ENCODE measurements around the gene LMNB1.
A peak's percentile ranks its signal among the peaks of the same experiment; 100 is the strongest.
"Not testable (repeated sequence)": the region's sequence is repeated elsewhere in the genome, so short reads cannot be mapped to it uniquely, and the experiment has no call there.

LMNB1 gene, protein sequence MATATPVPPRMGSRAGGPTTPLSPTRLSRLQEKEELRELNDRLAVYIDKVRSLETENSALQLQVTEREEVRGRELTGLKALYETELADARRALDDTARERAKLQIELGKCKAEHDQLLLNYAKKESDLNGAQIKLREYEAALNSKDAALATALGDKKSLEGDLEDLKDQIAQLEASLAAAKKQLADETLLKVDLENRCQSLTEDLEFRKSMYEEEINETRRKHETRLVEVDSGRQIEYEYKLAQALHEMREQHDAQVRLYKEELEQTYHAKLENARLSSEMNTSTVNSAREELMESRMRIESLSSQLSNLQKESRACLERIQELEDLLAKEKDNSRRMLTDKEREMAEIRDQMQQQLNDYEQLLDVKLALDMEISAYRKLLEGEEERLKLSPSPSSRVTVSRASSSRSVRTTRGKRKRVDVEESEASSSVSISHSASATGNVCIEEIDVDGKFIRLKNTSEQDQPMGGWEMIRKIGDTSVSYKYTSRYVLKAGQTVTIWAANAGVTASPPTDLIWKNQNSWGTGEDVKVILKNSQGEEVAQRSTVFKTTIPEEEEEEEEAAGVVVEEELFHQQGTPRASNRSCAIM

DNA sequence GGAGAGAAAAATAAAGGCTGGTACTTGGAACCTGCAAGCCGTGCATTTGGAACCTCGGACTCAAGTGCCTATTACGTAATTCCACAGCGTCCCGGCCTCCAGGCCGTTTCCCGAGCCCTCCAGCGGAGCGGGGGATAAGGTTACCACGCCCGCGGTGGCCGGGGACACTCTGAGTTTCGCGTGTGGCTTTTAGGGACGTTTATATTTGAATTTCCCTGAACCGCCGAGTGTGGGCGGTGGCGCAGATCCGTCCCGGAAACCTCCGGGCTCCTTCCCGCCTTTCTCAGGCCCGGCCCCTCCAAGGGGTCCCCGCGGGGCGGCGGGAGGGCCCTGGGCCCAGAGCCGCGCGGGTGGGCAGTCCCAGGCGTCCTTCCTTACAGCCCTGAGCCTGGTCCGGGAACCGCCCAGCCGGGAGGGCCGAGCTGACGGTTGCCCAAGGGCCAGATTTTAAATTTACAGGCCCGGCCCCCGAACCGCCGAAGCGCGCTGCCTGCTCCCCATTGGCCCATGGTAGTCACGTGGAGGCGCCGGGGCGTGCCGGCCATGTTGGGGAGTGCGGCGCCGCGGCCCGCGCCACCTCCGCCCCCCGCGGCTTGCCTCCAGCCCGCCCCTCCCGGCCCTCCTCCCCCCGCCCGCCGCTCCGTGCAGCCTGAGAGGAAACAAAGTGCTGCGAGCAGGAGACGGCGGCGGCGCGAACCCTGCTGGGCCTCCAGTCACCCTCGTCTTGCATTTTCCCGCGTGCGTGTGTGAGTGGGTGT is at the start of gene LMNB1:
LMNB1 (plus strand) TSS at position 638 of the 758 bp plus-strand sequence. CDS start 373 bp downstream, outside the sequence.
- H3K36me3 Mint-ChIP-seq (ENCODE audit: low read depth), result peaks cover 20% of the 10 kb centered on the region
- H3K27ac Mint-ChIP-seq, result peak within 1 kb of the TSS; percentile 96
- H3K4me1 Mint-ChIP-seq (ENCODE audit: low read depth), result peaks cover 37% of the 10 kb centered on the region
- no peaks in the 10 kb centered on the region for H3K27me3 Mint-ChIP-seq
- no peaks in the 10 kb centered on the region for H3K9me3 Mint-ChIP-seq
- peak within 1 kb of the TSS; percentile 94 for H3K4me3 Mint-ChIP-seq

DNA sequence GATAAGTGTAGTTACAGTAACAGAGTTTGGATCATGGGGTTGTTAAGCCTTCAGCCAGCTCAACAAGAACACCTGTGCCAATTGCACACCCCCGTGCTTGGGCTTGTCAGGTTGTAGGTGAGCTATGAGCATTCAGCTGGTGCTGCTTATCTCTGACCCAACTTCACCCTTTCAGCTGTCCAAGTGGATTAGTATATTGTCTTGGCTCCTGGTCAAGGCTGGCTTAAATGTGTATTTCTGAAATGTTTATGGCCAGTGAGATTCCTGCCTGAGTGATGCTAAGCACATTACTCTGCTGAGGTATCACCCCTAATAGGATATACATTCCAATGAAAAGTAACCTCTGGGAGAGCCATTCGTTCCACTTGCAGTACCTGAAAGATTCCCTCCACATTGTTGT is 44.2 kb upstream of the LMNB1 start:
- H3K9me3 Mint-ChIP-seq, result no peaks in the 10 kb centered on the region
- H3K4me1 Mint-ChIP-seq (ENCODE audit: low read depth), result peaks cover 12% of the 10 kb centered on the region
- H3K27me3 Mint-ChIP-seq, result no peaks in the 10 kb centered on the region

DNA sequence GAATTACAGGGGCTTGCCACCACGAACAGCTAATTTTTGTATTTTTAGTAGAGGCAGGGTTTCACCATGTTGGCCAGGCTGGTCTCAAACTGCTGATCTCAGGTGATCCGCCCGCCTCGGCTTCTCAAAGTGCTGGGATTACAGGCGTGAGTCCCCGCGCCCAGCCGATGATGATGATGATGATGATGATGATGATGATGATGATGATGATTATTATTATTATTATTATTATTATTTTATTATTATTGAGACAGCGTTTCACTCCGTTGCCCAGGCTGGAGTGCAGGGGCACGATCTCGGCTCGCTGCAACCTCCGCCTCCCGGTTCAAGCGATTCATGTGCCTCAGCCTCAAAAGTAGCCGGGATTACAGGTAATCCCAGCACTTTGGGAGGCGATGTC is 42.4 kb upstream of the LMNB1 start:
- not testable (repeated sequence) for H3K36me3 Mint-ChIP-seq (ENCODE audit: low read depth); H3K27ac Mint-ChIP-seq; H3K4me3 Mint-ChIP-seq; H3K9me3 Mint-ChIP-seq; H3K27me3 Mint-ChIP-seq
- peaks cover 12% of the 10 kb centered on the region for H3K4me1 Mint-ChIP-seq (ENCODE audit: low read depth)

More for the DNA sequence above, 44.2 kb upstream of the LMNB1 start:
- H3K27ac Mint-ChIP-seq, result no peak overlapping the region
- H3K4me3 Mint-ChIP-seq, result no peak overlapping the region
- no peaks in the 10 kb centered on the region for H3K36me3 Mint-ChIP-seq (ENCODE audit: low read depth)

DNA sequence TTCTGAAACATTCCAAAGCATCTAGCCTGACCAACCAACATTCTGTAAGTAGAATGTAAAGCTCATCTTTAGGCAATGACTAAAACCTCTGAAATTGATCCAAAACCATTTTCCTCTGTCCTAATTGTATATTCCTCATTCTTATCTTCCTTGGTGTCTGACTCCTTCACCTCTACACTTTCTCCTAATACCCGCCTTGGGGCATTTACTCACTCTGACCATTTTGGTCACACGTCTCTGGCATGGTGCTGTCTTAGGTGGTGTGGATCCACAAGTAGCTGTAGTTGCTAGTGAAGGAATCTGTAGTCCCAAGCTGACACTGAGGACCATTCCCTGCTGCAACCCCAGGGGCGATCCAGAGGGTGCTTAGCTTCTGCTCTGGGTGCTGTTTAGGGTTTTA is 40.8 kb upstream of the LMNB1 start:
- Mint-ChIP-seq H3K9me3 (no peaks in the 10 kb centered on the region), H3K27ac (no peak overlapping the region), H3K4me3 (no peak overlapping the region), H3K36me3 (ENCODE audit: low read depth) (no peaks in the 10 kb centered on the region), H3K4me1 (ENCODE audit: low read depth) (peaks cover 3% of the 10 kb centered on the region), H3K27me3 (no peaks in the 10 kb centered on the region)

- Mint-ChIP-seq H3K9me3 (no peaks in the 10 kb centered on the region), H3K27ac (no peak overlapping the region), H3K36me3 (ENCODE audit: low read depth) (no peaks in the 10 kb centered on the region), H3K4me1 (ENCODE audit: low read depth) (peaks cover 8% of the 10 kb centered on the region), H3K27me3 (peaks cover 3% of the 10 kb centered on the region), H3K4me3 (no peak overlapping the region)
Measured at GRCh38 chr5:126741361-126741760, 35.6 kb upstream of the LMNB1 start.

DNA sequence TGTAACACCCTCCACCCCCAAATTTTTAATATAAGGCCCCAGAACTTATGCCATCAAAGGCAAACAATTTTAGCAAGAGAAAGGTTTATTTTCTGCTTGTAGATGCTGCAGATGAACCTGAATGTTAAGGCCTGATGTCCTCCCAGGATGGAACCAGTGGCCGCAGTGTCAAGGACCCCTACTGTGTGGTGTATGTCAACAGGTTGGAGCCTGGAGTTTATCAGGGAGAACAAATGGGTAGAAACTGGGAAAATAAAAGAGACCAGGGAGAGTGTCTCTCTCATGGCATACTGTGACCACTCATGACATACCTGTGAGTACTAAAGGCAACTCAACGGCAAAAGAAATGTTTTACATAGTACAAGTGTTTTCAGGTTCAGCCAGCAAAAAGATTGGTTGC is 34.5 kb upstream of the LMNB1 start:
- H3K9me3 Mint-ChIP-seq, result no peaks in the 10 kb centered on the region
- peaks cover 18% of the 10 kb centered on the region for H3K4me1 Mint-ChIP-seq (ENCODE audit: low read depth)
- H3K36me3 Mint-ChIP-seq (ENCODE audit: low read depth), result no peaks in the 10 kb centered on the region
- H3K4me3 Mint-ChIP-seq, result no peak overlapping the region
- peaks cover 3% of the 10 kb centered on the region for H3K27me3 Mint-ChIP-seq
- H3K27ac Mint-ChIP-seq, result no peak overlapping the region

GRCh38 chr5:126744836-126745235 is 32.1 kb upstream of the LMNB1 start:
- H3K4me1 Mint-ChIP-seq (ENCODE audit: low read depth), result peaks cover 38% of the 10 kb centered on the region
- no peaks in the 10 kb centered on the region for H3K9me3 Mint-ChIP-seq
- peak overlapping the region; percentile 48 for H3K27ac Mint-ChIP-seq

DNA sequence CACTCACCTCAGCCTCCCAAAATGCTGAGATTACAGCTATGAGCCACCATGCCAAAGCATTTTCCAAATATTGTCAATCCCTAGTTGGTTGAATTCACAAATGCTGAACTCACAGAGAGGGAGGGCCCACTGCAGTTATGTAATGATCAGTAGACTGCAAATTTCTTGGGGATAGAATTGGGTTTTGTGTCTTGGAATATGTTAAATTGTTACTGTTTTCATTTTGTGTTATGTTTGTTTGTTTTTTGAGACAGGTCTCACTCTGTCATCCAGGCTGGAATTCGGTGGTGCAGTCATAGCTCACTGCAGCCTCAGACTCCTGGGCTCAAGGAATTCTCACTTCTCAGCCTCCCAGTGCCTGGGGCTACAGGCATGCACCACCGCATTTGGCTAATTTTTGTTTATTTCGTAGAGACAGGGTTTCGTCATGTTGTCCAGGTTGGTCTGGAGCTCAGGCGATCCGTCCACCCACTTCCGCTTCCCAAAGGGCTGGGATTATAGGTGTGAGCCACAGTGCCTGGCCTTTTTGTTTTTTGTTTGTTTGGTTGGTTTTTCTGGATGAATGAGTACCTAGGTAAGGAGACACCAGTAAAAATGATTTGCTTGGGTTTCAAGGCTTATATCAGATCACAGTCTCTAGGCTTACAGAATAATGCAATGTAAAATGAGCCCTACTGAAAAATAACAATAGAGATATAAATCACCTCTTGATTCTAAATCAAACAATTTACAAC is 31.5 kb upstream of the LMNB1 start:
- Mint-ChIP-seq H3K27ac (peak overlapping the region; percentile 29), H3K4me3 (no peak overlapping the region), H3K4me1 (ENCODE audit: low read depth) (peaks cover 41% of the 10 kb centered on the region), H3K27me3 (peaks cover 3% of the 10 kb centered on the region), H3K36me3 (ENCODE audit: low read depth) (no peaks in the 10 kb centered on the region), H3K9me3 (no peaks in the 10 kb centered on the region)

More at GRCh38 chr5:126744836-126745235, 32.1 kb upstream of the LMNB1 start:
- H3K36me3 Mint-ChIP-seq (ENCODE audit: low read depth), result no peaks in the 10 kb centered on the region
- no peak overlapping the region for H3K4me3 Mint-ChIP-seq
- peaks cover 3% of the 10 kb centered on the region for H3K27me3 Mint-ChIP-seq

DNA sequence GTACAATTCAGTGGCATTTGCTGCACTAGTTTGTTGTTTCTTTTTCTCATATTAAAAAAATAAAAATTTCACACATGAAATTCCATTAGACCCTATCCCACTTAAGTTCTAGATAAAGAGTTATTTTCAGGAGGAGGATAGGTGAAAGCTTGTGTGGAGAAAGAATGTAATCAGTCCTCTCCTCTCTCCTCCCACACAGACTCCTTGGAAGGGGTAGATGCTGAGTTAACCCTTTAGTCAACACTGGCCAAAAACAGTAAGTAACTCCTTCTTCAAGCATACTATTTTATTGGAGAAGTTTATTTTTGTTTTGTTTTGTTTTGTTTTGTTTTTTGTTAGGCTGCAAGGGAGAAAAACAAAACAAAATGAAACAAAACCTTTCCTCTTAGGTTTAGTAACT is 30.6 kb upstream of the LMNB1 start:
- Mint-ChIP-seq H3K36me3 (ENCODE audit: low read depth) (no peaks in the 10 kb centered on the region), H3K27ac (no peak overlapping the region)

GRCh38 chr5:126752081-126752785 is 24.7 kb upstream of the LMNB1 start:
- Mint-ChIP-seq H3K36me3 (ENCODE audit: low read depth) (no peaks in the 10 kb centered on the region), H3K4me3 (no peak overlapping the region), H3K9me3 (no peaks in the 10 kb centered on the region), H3K4me1 (ENCODE audit: low read depth) (peaks cover 42% of the 10 kb centered on the region), H3K27ac (no peak overlapping the region), H3K27me3 (no peaks in the 10 kb centered on the region)

More for the DNA sequence above, 30.6 kb upstream of the LMNB1 start:
- H3K27me3 Mint-ChIP-seq, result peaks cover 2% of the 10 kb centered on the region
- no peaks in the 10 kb centered on the region for H3K9me3 Mint-ChIP-seq
- H3K4me1 Mint-ChIP-seq (ENCODE audit: low read depth), result peaks cover 46% of the 10 kb centered on the region
- no peak overlapping the region for H3K4me3 Mint-ChIP-seq

DNA sequence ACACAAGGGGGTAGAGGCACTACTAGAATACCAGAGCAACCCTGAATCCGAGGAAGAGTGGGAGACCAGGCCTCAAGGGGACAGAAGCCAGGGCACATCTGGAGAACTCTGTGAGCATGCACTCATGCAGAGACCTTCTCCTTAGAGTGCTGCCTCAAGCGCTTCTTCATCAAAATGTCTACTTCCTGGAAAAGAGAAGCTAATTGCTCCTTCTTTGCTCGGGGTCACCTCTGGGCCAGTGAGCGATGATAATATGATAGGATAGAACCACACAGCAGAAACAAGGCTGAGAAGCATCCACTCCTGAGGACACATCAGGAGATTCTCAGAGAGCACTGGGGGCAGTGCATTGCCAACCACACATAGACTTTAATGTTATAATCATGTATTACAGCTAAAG is 23.7 kb upstream of the LMNB1 start:
- no peaks in the 10 kb centered on the region for H3K36me3 Mint-ChIP-seq (ENCODE audit: low read depth)
- H3K9me3 Mint-ChIP-seq, result no peaks in the 10 kb centered on the region
- peaks cover 42% of the 10 kb centered on the region for H3K4me1 Mint-ChIP-seq (ENCODE audit: low read depth)
- H3K27me3 Mint-ChIP-seq, result no peaks in the 10 kb centered on the region
- no peak overlapping the region for H3K27ac Mint-ChIP-seq
- H3K4me3 Mint-ChIP-seq, result no peak overlapping the region

DNA sequence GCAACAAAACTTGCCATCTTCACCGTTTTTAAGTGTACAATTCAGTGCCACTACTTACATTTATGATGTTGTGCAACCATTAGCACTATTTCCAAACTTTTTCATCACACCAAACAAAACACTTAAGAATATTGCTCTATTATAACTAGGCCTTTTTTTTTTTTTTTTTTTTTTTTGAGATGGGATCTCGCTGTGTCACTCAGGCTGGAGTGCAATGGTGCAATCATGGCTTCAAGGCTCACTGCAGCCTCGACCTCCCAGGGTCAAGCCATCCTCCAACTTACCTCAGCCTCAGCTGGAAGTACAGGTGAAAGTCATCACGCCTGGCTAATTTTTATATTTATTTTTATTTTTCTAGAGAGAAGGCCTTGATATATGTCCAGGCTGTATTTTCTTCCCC is 22.3 kb upstream of the LMNB1 start:
- no peak overlapping the region for H3K27ac Mint-ChIP-seq
- H3K9me3 Mint-ChIP-seq, result no peaks in the 10 kb centered on the region
- no peaks in the 10 kb centered on the region for H3K36me3 Mint-ChIP-seq (ENCODE audit: low read depth)
- H3K4me1 Mint-ChIP-seq (ENCODE audit: low read depth), result peaks cover 47% of the 10 kb centered on the region
- H3K4me3 Mint-ChIP-seq, result no peak overlapping the region
- no peaks in the 10 kb centered on the region for H3K27me3 Mint-ChIP-seq

- Mint-ChIP-seq H3K4me1 (ENCODE audit: low read depth) (peaks cover 48% of the 10 kb centered on the region), H3K27me3 (no peaks in the 10 kb centered on the region), H3K4me3 (no peak overlapping the region), H3K9me3 (no peaks in the 10 kb centered on the region), H3K36me3 (ENCODE audit: low read depth) (no peaks in the 10 kb centered on the region), H3K27ac (no peak overlapping the region)
Measured at GRCh38 chr5:126755593-126755992, 21.3 kb upstream of the LMNB1 start.

- H3K4me3 Mint-ChIP-seq, result peak overlapping the region; percentile 25
- H3K27me3 Mint-ChIP-seq, result no peaks in the 10 kb centered on the region
- peaks cover 57% of the 10 kb centered on the region for H3K4me1 Mint-ChIP-seq (ENCODE audit: low read depth)
- peak overlapping the region; percentile 43 for H3K27ac Mint-ChIP-seq
- H3K36me3 Mint-ChIP-seq (ENCODE audit: low read depth), result no peaks in the 10 kb centered on the region
- no peaks in the 10 kb centered on the region for H3K9me3 Mint-ChIP-seq
Measured at GRCh38 chr5:126757713-126758357, 19.1 kb upstream of the LMNB1 start.

Measured in stimulated activated naive CD8-positive, alpha-beta T cell treated with anti-CD3 and anti-CD28 coated beads, Interleukin-15, Interleukin-2, amounts not matched to agents 100 ng/mL and 50 ng/mL, for 24 hours (primary cell).